Suprapubic skin (tissue), 4 donors: ENCODE data around the gene OR2A2.

Experiments used
- EP300 ChIP-seq: sonication (generic); formaldehyde crosslinking; IDR thresholded peaks from one replicate; pipeline ENCODE4 v1.6.1; 2017; ENCODE audit warnings: antibody characterized with exemption
- POLR2A ChIP-seq, 2 donors: fragments of 450-650 bp; IDR thresholded peaks; one replicate each; pipeline ENCODE4 v1.6.1; 2017; ENCODE audit warnings: antibody characterized with exemption in 2 of 2, mild to moderate bottlenecking in 2 of 2, moderate library complexity in 2 of 2
- POLR2AphosphoS5 ChIP-seq, 3 donors: sonication (generic); formaldehyde crosslinking; IDR thresholded peaks; one replicate each; pipeline ENCODE4 v1.6.1; 2017; ENCODE audit warnings: antibody characterized with exemption in 3 of 3
- TF ChIP-seq, protein P1 (sequence below), 2 donors: fragments of 200-600 bp in 1 of 2; fragments of 450-650 bp in 1 of 2; sonication (generic) in 1 of 2; IDR thresholded peaks; one replicate each; pipeline ENCODE4 v1.5.1; 2016 to 2019; ENCODE audit warnings: antibody characterized with exemption in 2 of 2, mild to moderate bottlenecking in 1 of 2, moderate library complexity in 1 of 2

DNA sequence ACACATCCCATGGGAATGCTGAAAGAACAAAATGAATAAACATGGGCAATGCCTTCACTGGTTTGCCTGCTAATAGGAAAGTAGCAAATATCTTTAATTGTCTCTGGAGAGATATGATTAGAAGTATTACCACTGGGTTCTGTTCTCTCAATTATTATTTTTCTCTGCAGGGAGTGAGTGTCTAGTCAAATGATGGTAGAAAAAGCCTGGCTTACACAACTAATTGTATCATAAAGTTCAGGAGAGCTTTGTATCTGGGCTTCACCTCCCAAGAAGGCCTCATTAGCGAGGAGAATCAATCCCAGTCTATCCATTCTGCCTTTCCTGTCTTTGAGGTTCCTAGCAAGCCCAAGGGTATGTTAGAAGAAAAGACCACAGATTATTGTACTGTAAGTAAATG is 13.5 kb downstream of the OR2A2 start, which contains the start of gene OR2A14:
- TF ChIP-seq, protein P1, sequence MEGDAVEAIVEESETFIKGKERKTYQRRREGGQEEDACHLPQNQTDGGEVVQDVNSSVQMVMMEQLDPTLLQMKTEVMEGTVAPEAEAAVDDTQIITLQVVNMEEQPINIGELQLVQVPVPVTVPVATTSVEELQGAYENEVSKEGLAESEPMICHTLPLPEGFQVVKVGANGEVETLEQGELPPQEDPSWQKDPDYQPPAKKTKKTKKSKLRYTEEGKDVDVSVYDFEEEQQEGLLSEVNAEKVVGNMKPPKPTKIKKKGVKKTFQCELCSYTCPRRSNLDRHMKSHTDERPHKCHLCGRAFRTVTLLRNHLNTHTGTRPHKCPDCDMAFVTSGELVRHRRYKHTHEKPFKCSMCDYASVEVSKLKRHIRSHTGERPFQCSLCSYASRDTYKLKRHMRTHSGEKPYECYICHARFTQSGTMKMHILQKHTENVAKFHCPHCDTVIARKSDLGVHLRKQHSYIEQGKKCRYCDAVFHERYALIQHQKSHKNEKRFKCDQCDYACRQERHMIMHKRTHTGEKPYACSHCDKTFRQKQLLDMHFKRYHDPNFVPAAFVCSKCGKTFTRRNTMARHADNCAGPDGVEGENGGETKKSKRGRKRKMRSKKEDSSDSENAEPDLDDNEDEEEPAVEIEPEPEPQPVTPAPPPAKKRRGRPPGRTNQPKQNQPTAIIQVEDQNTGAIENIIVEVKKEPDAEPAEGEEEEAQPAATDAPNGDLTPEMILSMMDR (IDR thresholded peaks at IDR 0.05): no peak
- no peak for TF ChIP-seq POLR2A (IDR thresholded peaks at IDR 0.05)
- TF ChIP-seq POLR2AphosphoS5 (IDR thresholded peaks at IDR 0.05): no peak
- no peak for TF ChIP-seq EP300
